GM10266 (cell line): ENCODE measurements around the gene COA8.

Experiments
- DNase-seq: peaks from one replicate; pipeline ENCODE4 v3.0.0; 2012; ENCODE audit errors: extremely low spot score
- CTCF ChIP-seq: IDR thresholded peaks from 2 replicates; pipeline ENCODE4 v1.5.1; 2012; ENCODE audit warnings: mild to moderate bottlenecking, low read depth; ENCODE audit not compliant: control insufficient read depth, insufficient read depth; ENCODE audit errors: missing control alignments

The COA8 gene

GRCh38 chr14:103558071-103558882 is 4.5 kb upstream of the COA8 start:
- no peak for TF ChIP-seq CTCF
- no peak for DNase-seq

DNA sequence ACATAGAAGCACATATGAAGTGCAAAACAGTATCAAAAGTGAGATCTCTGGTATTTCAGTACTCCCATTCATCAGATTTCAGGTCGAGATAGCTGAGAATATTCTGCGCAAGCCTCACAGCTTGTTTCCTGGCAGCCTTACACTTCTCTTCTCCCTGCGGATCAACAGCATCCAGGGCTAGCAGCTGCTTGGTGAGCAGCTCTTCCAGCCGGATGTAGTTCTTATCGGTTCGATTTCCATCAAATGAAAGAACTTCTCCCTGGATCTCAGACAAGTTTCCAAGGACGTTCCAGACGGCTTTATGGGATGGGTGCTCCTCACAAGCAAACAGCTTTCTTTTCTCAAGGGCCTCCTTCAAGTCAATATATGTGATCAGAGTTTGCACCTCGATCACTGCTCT is 3.0 kb upstream of the COA8 start:
- no peak for TF ChIP-seq CTCF
- no peak for DNase-seq

DNA sequence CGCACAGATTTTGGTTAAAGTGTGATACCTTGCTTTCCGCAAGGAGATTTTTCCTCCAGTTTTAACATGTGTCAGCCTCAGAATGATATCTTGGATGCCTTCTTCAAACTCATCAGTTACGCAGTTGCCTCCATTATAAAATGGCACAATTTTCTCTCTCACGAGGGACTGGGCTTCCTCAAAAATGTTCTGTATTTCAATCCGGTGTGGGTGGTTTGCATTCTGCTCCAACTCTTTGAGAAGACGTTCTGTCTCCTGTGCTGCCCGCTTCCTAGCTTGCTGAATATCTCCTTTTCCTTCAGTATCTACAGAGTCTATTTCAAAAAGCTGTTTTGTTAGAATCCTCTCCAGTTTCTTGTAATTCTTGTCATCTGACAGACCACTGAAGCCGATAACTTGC is 2.1 kb upstream of the COA8 start:
- no peak for DNase-seq
- TF ChIP-seq CTCF, result no peak

DNA sequence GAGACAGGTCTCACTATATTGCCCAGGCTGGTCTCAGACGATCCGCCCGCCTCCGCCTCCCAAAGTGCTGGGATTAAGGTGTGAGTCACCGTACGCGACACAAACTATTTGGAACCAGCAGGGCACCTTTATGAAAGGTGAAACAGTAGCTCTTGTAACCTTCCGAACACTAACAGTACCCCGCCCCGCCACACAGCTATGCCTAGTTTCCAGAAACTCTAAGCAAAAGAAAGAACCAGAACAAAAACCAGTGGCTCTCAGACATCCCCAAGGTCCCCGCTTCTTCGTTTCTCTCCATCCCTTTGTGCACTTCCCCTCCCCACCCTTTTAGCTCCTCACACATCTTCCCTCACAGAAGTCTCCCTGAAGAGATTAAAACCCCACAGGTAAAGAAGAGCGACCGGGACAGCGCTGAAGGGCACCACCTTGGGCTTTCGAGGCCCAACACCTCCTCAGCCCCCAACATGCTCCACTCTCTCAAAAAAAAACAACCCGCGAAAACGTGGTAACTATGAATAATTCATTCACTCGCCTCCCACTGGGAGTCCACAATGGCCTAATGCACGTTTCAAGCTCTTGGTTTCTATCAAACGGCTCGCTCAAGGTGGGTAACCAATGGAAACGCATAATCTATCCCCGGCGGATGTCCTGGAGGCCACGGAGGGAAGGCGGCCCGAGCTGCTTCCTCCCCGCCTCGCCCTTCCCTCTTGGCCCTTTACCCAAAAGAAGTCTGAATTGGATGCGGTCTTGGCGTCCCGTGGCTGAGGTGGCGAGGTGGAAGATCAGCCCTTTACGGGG is 1.2 kb upstream of the COA8 start:
- TF ChIP-seq CTCF, result no peak
- DNase-seq, result peak; percentile 79

- no peak for TF ChIP-seq CTCF
- DNase-seq, result no peak
Observed at GRCh38 chr14:103562179-103562428, 656 bp upstream of the COA8 start.

GRCh38 chr14:103563226-103563620 is 463 bp downstream of the COA8 start:
- DNase-seq, result no peak

More at GRCh38 chr14:103563226-103563620, 463 bp downstream of the COA8 start:
- TF ChIP-seq CTCF, result no peak
